GM19324 (cell line): ENCODE data around the gene PLCH1.

Experiments used
- ATAC-seq: cut with Tn5 transposase; IDR thresholded peaks from one replicate; pipeline ENCODE4 v1.9.1; 2021; ENCODE audit warnings: mild to moderate bottlenecking, moderate library complexity; ENCODE audit not compliant: unreplicated experiment, low FRiP score

Gene PLCH1, protein sequence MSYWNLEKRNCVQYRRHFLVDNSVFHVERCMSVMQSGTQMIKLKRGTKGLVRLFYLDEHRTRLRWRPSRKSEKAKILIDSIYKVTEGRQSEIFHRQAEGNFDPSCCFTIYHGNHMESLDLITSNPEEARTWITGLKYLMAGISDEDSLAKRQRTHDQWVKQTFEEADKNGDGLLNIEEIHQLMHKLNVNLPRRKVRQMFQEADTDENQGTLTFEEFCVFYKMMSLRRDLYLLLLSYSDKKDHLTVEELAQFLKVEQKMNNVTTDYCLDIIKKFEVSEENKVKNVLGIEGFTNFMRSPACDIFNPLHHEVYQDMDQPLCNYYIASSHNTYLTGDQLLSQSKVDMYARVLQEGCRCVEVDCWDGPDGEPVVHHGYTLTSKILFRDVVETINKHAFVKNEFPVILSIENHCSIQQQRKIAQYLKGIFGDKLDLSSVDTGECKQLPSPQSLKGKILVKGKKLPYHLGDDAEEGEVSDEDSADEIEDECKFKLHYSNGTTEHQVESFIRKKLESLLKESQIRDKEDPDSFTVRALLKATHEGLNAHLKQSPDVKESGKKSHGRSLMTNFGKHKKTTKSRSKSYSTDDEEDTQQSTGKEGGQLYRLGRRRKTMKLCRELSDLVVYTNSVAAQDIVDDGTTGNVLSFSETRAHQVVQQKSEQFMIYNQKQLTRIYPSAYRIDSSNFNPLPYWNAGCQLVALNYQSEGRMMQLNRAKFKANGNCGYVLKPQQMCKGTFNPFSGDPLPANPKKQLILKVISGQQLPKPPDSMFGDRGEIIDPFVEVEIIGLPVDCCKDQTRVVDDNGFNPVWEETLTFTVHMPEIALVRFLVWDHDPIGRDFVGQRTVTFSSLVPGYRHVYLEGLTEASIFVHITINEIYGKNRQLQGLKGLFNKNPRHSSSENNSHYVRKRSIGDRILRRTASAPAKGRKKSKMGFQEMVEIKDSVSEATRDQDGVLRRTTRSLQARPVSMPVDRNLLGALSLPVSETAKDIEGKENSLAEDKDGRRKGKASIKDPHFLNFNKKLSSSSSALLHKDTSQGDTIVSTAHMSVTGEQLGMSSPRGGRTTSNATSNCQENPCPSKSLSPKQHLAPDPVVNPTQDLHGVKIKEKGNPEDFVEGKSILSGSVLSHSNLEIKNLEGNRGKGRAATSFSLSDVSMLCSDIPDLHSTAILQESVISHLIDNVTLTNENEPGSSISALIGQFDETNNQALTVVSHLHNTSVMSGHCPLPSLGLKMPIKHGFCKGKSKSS (N-terminal part only)

DNA sequence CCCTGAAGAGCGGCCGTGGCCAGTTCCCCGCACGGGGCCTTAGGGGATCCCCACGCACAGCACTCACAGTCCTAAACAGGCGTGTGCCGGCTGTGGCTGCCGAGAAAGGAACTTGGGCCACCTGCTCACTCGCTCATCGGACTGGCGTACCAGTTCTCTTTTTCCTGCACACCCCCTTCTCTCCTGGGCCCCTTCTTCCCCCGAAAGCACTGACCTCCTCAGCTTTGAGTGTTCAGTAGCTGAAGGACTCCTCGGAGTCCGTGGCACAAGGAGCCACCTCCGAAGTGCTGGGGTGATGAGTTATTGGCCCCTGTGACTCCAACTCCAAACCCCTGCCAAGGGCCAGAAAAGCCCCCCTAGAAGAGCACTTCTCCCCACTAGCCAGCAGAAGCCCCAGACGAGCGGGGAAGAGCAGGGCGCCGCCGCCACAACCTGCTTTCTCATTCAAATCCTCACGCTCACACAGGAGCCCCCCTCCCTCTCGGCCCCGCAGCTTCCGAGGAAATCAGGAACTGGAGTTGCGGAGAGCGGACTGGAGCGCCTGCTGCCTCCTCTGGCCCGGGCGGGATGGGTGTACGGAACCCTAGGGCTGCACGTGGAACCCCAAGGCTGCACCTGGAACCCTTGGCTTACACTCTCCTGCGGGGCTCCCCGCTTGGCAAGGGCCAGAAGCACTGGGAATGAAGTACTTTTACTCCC lies at the start of gene PLCH1:
Gene PLCH1, minus strand, starts transcription at position 446 of the 699 bp plus-strand sequence. CDS start 40,847 bp downstream, outside the sequence.
- ATAC-seq, result peak; percentile 59

DNA sequence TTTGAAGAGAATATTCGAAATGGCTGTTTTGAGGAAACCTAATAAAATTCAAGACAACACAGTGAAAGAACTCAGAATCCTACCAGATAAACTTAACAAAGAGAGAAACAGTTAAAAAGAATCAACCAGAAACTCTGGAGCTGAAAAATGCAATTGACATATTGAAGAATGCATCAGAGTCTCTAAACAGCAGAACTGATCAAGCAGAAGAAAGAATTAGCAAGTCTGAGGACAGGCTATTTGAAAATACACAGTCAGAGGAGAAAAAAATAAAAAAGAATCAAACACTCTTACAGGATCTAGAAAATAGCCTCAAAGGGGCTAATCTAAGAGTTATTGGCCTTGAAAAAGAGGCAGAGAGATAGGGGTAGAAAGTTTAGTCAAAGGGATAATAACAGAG lies 47.7 kb upstream of the PLCH1 start:
- no peak for ATAC-seq

DNA sequence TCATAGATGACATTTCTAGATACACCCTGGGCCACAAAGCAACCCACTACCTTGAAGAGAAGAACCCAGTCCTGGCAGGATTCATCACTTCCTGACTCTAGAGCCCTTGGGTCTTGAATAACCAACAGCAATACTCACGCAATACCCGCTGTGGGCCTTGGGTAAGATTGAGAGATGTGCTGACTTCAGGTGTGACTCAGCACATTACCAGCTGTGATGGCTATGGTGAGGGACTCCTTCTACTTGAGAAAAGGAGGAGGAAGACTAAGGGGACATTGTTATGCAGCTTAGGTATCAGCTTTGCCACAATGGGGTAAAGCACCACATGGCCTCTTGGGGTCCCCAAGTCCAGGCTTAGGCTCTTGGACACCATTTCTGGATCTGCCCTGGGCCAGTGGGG lies 46.3 kb upstream of the PLCH1 start:
- no peak for ATAC-seq

DNA sequence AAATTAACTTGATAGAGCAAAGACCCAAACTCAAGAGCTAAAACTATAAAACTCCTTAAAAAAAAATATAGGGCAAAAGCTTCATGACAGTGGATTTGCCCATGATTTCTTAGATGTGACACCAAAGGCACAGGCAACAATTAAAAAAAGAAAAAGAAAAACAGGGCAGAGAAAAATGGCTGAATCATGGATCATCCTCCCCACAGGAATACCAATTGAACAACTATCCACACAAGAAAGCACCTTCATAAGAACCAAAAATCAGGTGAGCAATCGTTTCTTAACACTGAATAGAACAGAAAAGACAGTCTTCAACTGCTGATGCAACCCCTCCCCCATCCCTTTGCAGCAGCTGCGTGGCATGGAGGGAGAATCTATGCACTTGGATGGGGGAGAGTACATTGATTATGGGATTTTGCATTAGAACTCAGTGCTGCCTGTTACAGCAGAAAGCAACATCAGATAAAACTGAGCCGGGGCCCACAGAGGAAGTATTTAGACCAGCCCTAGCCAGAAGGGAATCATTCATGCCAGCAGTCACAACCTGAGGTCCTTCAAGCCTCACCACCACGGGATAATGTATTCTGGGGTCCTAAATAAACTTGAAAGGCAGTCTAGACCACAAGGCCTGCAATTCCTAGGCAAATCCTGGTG lies 45.5 kb upstream of the PLCH1 start:
- no peak for ATAC-seq

DNA sequence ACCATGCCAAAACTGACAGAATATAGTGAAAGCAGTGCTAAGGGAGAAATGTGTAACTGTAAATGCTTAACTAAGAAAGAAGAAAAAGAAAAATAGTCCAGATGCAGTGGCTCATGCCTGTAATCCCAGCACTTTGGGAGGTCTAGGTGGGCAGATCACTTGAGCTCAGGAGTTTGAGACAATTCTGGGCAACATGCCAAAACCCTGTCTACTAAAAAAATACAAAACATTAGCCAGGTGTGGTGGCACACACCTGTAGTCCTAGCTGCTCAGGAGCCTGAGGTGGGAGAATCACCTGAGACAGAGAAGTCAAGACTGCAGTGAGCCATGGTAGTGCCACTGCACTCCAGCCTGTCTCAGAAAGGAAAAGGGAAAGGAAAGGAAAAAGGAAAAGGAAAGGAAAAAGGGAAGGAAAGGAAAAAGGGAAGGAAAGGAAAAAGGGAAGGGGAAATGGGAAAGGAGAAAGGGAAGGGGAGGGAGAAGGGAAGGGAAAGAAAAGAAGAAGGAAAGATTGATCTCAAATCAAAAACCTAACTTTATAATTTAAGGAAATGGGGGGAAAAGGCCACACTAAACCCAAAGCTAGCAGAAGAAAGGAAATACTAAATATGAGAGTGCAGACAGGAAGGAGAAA lies 40.9 kb upstream of the PLCH1 start:
- no peak for ATAC-seq

DNA sequence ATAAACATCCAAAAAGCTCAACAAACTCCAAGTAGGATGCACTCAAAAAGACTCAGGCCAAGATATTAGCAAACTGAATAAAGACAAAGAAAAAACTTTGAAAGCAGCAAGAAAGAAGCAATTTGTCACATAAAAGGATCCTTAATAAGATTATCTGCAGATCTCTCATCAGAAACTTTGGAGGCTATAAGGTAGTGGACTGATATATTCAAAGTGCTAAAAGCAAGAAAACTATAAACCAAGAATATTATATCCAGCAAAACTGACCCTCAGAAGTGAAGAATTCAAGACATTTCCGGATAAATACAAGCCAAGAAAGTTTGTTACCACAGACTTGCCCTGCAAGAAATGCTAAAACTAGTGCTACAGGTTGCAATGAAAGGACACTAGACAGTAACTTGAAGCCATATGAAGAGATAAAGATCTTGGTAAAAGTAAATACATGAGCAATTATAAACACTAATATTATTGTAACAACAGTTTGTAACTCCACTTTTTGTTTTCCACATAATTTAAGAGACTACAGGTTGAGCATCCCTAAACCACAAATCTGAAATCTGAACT lies 37.6 kb upstream of the PLCH1 start:
- ATAC-seq, result no peak

DNA sequence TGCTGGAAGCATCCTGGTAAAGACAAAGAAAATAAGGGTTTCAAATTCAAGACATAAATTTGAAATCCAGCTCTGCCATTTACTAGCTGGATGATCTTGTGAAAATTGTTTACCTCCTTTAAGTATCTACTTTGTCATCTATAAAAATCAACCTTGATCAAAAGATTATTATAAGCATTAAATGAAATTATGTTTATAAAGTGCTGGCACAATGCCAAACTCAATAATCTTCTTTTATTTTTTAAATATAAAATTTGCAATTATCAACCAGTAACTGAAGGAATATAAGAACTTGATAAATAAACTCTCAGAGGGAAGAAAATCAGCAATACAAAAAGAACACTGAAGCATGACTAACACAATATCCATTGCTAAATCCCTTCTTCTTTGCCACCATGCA lies 35.4 kb upstream of the PLCH1 start:
- ATAC-seq, result no peak

DNA sequence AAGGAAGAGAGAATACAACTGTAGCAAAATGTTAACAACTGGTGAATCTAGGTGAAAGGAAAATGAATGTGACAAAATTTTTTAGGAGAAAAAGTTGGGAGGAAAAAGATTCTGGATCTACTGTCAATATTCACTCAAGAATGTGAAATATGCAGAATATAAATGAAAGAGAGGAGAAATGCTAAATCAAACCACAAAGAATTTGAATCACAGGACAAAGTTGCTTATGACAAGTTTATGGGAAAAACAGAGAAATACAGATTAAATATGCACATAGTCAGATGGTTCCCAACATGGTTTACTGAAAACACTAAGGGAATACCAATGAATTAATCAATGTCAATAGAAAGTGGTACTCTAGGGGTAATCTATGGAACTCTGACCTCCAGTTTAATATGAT lies 33.6 kb upstream of the PLCH1 start:
- no peak for ATAC-seq

DNA sequence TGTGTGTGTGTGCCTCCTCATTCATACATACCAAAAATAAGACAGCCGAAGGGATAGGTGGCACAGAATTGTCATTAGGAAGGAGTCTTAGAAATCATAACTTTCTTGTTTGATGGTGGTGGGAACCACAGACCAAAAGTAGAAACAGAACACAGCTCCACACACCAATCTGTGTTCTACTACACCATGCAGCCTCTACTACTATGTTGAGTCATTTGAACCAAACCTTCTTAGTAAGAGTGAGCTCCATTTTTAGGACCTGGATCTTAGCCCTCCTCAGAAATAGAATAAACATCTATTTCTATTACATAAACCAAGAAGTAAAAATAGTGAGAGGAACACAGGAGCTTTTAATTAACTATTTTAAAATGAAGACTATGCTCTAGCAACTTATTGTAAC lies 27.9 kb upstream of the PLCH1 start:
- ATAC-seq, result no peak

DNA sequence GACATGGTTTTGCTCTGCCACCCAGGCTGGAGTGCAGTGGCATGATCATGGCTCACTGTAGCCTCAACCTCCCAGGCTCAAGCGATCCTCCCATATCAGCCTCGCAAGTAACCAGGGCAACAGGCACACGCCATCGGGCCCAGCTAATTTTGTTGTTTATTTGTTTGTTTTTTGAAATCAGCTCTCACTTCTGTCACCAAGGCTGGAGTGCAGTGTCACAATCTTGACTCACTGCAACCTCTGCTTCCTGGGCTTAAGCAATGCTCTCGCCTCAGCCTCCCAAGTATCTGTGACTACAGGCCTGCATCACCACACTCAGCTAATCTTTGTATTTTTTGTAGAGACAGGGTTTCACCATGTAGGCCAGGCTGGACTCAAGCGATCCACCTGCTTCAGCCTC lies 26.3 kb upstream of the PLCH1 start:
- ATAC-seq, result no peak

DNA sequence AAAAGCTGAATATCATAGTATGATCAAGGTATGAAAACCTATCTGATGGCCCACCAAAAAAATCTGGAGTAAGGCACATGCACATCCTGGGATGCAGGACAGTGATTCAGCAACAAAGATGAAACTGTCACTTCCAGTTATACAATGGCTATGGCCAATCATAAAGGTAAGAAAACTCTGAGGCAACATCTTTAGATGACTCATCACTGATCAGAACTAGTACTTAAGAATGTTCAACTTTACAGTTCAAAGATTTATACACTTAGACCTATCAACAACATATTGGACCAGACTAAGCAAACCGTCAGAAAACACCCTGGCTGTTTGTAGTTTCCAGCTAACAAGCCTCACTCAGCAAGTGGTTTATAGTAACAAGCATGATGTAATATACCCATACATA lies 21.3 kb upstream of the PLCH1 start:
- no peak for ATAC-seq

DNA sequence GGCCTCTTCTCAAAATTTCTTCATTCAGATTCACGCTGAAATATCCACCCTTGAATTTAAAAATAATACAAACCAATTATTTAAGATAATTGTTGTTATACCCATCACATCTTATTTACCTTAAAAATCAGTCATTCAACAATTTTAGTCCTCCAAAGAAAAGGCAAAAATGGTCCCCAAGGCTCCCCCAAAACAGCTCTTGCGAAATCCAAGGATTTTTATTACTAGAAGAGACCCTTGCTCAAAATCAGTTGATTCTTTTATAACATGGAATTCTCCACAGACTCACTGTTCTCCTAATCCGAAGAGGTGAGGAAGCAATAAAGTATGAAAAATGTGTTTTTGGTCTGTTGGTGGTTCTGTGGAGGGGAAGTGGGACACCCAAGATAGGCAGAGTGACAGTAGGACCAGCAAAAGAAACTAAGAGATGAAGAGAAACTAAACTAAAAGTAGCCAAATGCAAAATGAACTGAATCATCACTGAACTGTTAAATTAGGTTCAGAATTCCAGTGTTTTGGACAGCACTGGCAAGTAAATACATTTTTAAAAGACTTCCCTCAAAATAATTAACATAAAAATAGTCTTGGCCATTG lies 19.1 kb upstream of the PLCH1 start:
- no peak for ATAC-seq

DNA sequence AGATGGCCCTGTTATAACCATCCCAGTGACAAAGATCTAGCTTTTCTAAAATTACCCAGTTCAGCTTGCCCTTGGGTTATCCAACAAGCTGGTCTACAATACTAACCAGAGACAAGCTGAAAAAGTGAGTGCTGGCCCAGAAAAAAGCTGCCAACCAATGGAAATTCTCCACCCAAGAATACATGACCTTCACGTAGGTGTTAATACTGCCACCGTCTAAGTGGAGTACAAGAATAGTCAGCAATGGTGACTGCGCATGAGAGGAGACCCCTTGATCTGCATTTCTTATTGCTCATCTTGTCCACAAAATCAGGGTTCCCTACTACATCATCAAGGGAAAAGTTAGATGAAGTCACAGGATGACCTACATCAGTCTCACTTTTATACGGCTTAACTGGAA lies 15.8 kb upstream of the PLCH1 start:
- ATAC-seq, result no peak

DNA sequence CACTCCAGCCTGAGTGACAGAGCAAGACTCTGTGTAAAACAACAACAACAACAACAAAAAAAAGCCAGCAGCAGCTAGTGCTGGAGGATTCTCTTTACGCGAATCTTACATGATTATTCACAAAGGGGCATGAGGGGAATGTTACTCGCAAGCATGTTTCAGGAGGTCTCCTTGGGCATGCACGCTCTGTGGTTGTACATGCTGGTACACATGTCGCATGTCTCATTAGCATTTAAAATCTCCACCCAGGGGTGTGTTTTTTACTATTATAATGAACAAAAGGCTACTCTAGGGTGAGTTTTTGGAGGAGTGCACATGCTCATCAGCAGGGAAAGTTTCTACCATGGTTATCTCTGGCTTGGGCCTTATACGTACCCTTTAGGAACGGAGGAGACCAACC lies 12.7 kb upstream of the PLCH1 start:
- ATAC-seq, result no peak

DNA sequence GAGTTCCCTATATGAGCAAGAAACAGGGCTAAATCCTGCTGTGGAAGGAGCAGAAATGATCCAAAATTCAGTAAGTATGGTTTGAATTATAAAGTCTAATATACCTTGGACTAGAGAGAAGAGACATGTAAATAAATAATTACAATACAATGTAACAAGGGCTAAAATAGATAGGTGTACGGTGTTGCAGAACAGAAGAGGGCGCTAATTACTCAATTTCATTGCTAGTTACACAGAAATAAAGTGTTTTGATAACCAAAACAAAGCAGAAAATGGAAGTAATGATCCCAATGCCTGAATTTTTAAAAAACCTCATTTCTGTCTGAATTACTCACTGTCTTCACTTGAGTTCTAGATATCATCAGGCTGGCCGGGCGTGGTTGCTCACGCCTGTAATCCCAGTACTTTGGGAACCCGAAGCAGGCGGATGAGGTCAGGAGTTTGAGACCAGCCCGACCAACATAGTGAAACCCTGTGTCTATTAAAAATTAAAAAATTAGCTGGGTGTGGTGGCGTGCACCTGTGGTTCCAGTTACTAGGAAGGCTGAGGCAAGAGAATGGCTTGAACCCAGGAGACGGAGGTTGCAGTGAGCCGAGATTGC lies 8.3 kb upstream of the PLCH1 start:
- no peak for ATAC-seq

DNA sequence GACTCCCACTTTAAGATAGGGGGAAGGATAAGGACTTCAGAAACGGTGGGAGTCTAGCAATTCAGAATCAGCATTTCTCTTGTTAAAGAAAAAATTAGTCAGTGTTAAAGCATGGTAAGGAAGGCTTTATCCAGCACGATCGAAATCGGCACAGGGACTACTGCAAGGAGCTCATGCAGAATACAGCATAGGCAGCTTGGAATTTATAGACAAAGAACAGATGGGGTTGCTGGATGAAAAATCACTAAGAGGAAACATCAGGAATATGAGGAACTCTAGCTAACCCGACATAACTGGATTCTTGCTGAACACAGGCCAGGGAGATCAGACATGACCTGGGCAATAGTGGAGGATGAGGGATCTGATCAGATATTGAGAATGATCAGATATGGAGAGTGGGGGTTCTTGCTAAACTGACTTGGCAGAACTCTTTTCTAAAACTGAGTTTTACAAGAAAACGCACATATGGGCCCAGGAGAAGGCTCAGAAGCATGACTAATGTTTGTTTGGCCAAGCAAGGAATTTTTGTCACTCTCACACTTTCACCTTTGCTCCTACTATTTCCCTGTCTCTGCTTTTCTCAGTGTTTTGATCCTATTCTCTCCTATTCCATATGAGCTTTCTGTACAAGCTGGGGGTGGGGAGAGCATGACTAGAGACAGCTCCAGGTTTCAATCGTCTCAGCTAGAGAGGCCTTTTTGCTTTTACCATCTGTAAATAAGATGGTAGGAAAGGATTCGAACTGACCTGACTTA lies 3.9 kb upstream of the PLCH1 start:
- ATAC-seq, result no peak

DNA sequence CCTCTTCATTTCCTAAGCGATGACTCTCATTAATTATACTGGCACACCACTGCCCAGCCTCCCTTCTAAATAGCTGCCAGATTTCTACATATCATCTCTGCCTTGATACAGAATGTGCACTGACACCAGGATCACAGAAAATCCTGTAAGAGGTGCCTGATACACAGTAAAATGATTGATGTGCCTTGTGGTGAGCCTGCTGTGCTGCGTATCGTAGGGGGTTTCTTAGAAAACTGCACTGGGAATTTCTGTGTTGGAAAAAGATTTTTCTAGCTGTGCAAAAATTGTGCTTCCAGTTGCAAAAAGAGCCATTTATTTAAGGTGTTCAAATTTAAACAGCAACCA lies 3.0 kb upstream of the PLCH1 start:
- ATAC-seq, result no peak
